ENCODE data around the gene DOCK11. TPM values are rescaled to one million over a fixed set of nuclear protein-coding genes. Genes with fewer than 3 reads are reported as not detected.
"Not testable (repeated sequence)": the region's sequence is repeated elsewhere in the genome, so short reads cannot be mapped to it uniquely, and the experiment has no call there.

DOCK11 gene
- total RNA-seq, 1 donor from 2014 or later: 22.1 TPM

DNA sequence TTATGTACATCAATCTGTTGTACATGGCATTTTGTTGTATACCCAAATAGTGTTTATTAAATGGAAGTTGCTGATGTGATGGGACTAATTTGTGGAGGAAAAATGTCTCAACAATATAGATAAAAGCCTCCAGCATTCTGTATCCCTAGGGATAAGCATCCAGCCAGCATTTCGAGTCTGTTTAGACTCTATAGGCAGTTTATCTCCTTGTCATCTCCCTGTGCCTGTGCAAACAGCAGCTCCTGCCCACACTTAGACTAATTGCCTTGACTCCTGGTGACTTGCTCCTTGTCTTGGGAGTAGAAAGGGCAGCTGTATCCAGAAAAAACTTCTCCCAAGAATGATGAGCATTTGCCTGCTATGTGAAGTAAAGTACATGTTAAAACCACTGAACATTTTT is 83.8 kb downstream of the DOCK11 start:
- H3K9me3 Mint-ChIP-seq (ENCODE audit: low read depth): no peaks in the 10 kb centered on the region
- TF ChIP-seq CTCF (IDR thresholded peaks at IDR 0.05): no peak
- H3K27me3 Mint-ChIP-seq (ENCODE audit: low read depth): no peaks in the 10 kb centered on the region
- no peak overlapping the region for H3K4me3 Mint-ChIP-seq (ENCODE audit: unreplicated experiment)
- no peak overlapping the region for H3K27ac Mint-ChIP-seq (ENCODE audit: unreplicated experiment)
- no peaks in the 10 kb centered on the region for H3K36me3 Mint-ChIP-seq (ENCODE audit: low read depth)
- DNase-seq (ENCODE audit: low spot score): no peak
- peaks cover 7% of the 10 kb centered on the region for H3K4me1 Mint-ChIP-seq (ENCODE audit: low read depth)

DNA sequence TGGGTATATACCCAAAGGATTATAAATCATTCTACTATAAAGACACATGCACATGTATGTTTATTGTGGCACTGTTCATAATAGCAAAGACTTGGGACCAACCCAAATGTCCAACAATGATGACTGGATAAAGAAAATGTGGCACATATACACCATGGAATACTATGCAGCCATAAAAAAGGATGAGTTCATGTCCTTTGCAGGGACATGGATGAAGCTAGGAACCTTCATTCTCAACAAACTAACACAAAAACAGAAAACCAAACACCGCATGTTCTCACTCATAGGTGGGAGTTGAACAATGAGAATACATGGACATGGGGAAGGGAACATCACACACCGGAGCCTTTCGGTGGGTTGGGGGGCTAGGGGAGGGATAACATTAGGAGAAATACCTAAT is 87.3 kb downstream of the DOCK11 start:
- H3K4me1 Mint-ChIP-seq (ENCODE audit: low read depth); H3K4me3 Mint-ChIP-seq (ENCODE audit: unreplicated experiment); H3K27ac Mint-ChIP-seq (ENCODE audit: unreplicated experiment); H3K36me3 Mint-ChIP-seq (ENCODE audit: low read depth); H3K9me3 Mint-ChIP-seq (ENCODE audit: low read depth); H3K27me3 Mint-ChIP-seq (ENCODE audit: low read depth); DNase-seq (ENCODE audit: low spot score): not testable (repeated sequence)

DNA sequence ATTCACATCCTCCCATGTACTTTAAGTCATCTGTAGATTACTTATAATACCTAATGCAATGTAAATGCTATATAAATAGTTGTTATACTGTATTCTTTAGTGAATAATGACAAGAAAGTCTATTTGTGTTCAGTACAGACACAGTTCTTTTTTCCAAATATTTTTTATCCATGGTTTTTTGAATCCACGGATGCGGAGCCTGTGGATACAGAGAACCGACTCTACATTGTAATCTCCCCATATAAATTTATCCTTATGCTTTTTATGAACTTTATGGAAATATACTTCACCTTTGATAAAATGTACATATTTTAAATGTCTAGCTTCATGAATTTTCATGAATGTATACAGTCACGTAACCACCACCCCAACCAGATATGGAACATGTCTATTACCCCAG is 88.2 kb downstream of the DOCK11 start:
- H3K27ac Mint-ChIP-seq (ENCODE audit: unreplicated experiment): no peak overlapping the region
- no peak overlapping the region for H3K4me3 Mint-ChIP-seq (ENCODE audit: unreplicated experiment)
- no peaks in the 10 kb centered on the region for H3K9me3 Mint-ChIP-seq (ENCODE audit: low read depth)
- H3K4me1 Mint-ChIP-seq (ENCODE audit: low read depth): peaks cover 7% of the 10 kb centered on the region
- TF ChIP-seq CTCF (IDR thresholded peaks at IDR 0.05): no peak
- no peaks in the 10 kb centered on the region for H3K27me3 Mint-ChIP-seq (ENCODE audit: low read depth)
- no peak for DNase-seq (ENCODE audit: low spot score)
- H3K36me3 Mint-ChIP-seq (ENCODE audit: low read depth): peaks cover 4% of the 10 kb centered on the region

GRCh38 chrX:118585296-118585695 is 89.7 kb downstream of the DOCK11 start:
- Mint-ChIP-seq H3K9me3 (ENCODE audit: low read depth) (no peaks in the 10 kb centered on the region), H3K4me1 (ENCODE audit: low read depth) (peaks cover 2% of the 10 kb centered on the region), H3K4me3 (ENCODE audit: unreplicated experiment) (no peak overlapping the region), H3K27me3 (ENCODE audit: low read depth) (no peaks in the 10 kb centered on the region), H3K27ac (ENCODE audit: unreplicated experiment) (no peak overlapping the region), H3K36me3 (ENCODE audit: low read depth) (peaks cover 4% of the 10 kb centered on the region)
- no peak for DNase-seq (ENCODE audit: low spot score)
- no peak for TF ChIP-seq CTCF (IDR thresholded peaks at IDR 0.05)

DNA sequence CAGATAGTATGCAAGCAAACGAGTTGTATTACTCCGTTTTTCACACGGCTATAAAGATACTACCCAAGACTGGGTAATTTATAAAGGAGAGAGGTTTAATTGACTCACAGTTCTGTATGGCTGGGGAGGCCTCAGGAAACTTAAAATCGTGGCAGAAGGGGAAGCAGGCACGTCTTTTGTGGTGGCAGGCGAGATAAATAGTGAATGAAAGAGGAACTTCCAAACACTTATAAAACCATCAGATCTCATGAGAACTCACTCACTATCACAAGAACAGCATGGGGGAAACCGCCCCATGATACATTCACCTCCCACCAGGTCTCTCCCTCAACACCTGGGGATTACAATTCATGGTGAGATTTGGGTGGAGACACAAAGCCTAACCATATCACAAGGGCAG is 90.6 kb downstream of the DOCK11 start:
- H3K27ac Mint-ChIP-seq (ENCODE audit: unreplicated experiment); H3K36me3 Mint-ChIP-seq (ENCODE audit: low read depth); H3K4me3 Mint-ChIP-seq (ENCODE audit: unreplicated experiment); DNase-seq (ENCODE audit: low spot score); H3K27me3 Mint-ChIP-seq (ENCODE audit: low read depth); H3K9me3 Mint-ChIP-seq (ENCODE audit: low read depth); H3K4me1 Mint-ChIP-seq (ENCODE audit: low read depth): not testable (repeated sequence)

DNA sequence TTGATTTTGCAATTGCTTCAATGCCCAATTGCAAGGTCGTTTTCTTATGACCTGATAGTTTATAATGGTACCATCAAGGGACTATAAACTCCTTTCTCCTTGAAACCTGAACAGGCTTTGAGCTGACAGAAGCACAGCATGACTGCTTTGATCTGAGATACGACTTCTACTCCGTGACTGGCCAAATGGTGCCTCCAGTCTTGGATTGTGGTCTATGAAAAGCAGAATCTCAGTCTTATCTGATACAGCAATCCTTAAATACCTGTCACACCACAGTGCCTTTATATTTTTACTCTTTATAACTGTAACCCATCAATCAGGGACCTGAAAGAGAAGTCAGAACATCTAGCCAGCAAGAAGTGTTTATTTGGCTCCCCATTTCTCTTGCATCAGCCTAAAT is 93.1 kb downstream of the DOCK11 start:
- Mint-ChIP-seq H3K27ac (ENCODE audit: unreplicated experiment) (no peak overlapping the region), H3K36me3 (ENCODE audit: low read depth) (peaks cover 6% of the 10 kb centered on the region), H3K27me3 (ENCODE audit: low read depth) (no peaks in the 10 kb centered on the region), H3K9me3 (ENCODE audit: low read depth) (no peaks in the 10 kb centered on the region), H3K4me1 (ENCODE audit: low read depth) (peaks cover under 1% of the 10 kb centered on the region), H3K4me3 (ENCODE audit: unreplicated experiment) (no peak overlapping the region)
- no peak for TF ChIP-seq CTCF (IDR thresholded peaks at IDR 0.05)
- no peak for DNase-seq (ENCODE audit: low spot score)
